Natural killer cell (primary cell): ENCODE data around the gene ZNF408. TPM values are rescaled to one million over a fixed set of nuclear protein-coding genes. Genes with fewer than 3 reads are reported as not detected.

Experiments used
- ATAC-seq, 3 donors: fragments of 150-1000 bp in 2 of 3; fragments of 200-7000 bp in 1 of 3; cut with Tn5 transposase; 1 replicate in 1 of 3; 2 replicates in 2 of 3; pipeline ENCODE4 v1.10.0; 2021; ENCODE audit warnings: mild to moderate bottlenecking in 2 of 3, moderate library complexity in 2 of 3
- DNase-seq, 2 donors: peaks; one replicate each; pipeline versions ENCODE4 v3.0.0 to v3.0.0-alpha.2; 2013 to 2021; ENCODE audit warnings: mixed read lengths in 1 of 2
- H3K27ac ChIP-seq: one replicate; pipeline ENCODE4 v1.5.1; 2013; ENCODE audit warnings: mild to moderate bottlenecking, low read length
- H3K27me3 ChIP-seq: one replicate; pipeline ENCODE4 v1.6.1; 2013; ENCODE audit warnings: low read length; ENCODE audit not compliant: control insufficient read depth, insufficient read depth
- H3K36me3 ChIP-seq: one replicate; pipeline ENCODE4 v1.6.1; 2013; ENCODE audit warnings: low read length; ENCODE audit not compliant: control insufficient read depth, insufficient read depth
- H3K4me1 ChIP-seq: one replicate; pipeline ENCODE4 v1.6.1; 2013; ENCODE audit warnings: low read length; ENCODE audit not compliant: control insufficient read depth, insufficient read depth
- H3K4me3 ChIP-seq: one replicate; pipeline ENCODE4 v1.5.1; 2013; ENCODE audit warnings: low read length
- H3K9me3 ChIP-seq: one replicate; pipeline ENCODE4 v1.6.1; 2013; ENCODE audit warnings: low read length; ENCODE audit not compliant: control insufficient read depth, insufficient read depth
- H3K27ac Mint-ChIP-seq, 2 donors: one replicate each; pipeline ENCODE4 v1.8.0; 2022; ENCODE audit warnings: mild to moderate bottlenecking in 2 of 2, mixed read lengths in 2 of 2, moderate library complexity in 1 of 2
- H3K27me3 Mint-ChIP-seq, 2 donors: one replicate each; pipeline ENCODE4 v1.8.0; 2022; ENCODE audit warnings: low read depth in 2 of 2, mixed read lengths in 2 of 2
- H3K36me3 Mint-ChIP-seq: one replicate; pipeline ENCODE4 v1.8.0; 2022; ENCODE audit warnings: mixed read lengths
- H3K4me1 Mint-ChIP-seq, 2 donors: one replicate each; pipeline ENCODE4 v1.8.0; 2022; ENCODE audit warnings: mixed read lengths in 2 of 2
- H3K4me3 Mint-ChIP-seq: one replicate; pipeline ENCODE4 v1.8.0; 2022; ENCODE audit warnings: mild to moderate bottlenecking, moderate library complexity, mixed read lengths
- H3K9me3 Mint-ChIP-seq, 2 donors: one replicate each; pipeline ENCODE4 v1.8.0; 2022; ENCODE audit warnings: mixed read lengths in 2 of 2
- WGBS: methylation state at CpG from one replicate; pipeline ENCODE4 v1.1.7; 2013; ENCODE audit warnings: missing lambda C conversion rate; ENCODE audit not compliant: insufficient coverage; 5-methylcytosine and 5-hydroxymethylcytosine counted together
- intact Hi-C: fragments of 100-400 bp; cut with micrococcal nuclease; formaldehyde crosslinking; loops from one replicate; pipeline ENCODE4 v1.14.2; 2022
- total RNA-seq, 4 donors: library from RNA; stranded (reverse); fragments of 120-200 nt in 1 of 4; gene quantifications; one replicate each; pipeline versions ENCODE4 v1.2.3 to v1.2.4, GENCODE V29; 2013 to 2022
- TF ChIP-seq, protein P1 (sequence below): fragments of 200-600 bp; IDR thresholded peaks from one replicate; pipeline ENCODE4 v1.8.0; 2022; ENCODE audit warnings: antibody characterized with exemption

ZNF408 gene
- total RNA-seq, 3 donors from 2014 or later (not counting 1 experiment from before 2014, with no cell fraction given), result 9.1 to 19.0 (median 9.6) TPM

DNA sequence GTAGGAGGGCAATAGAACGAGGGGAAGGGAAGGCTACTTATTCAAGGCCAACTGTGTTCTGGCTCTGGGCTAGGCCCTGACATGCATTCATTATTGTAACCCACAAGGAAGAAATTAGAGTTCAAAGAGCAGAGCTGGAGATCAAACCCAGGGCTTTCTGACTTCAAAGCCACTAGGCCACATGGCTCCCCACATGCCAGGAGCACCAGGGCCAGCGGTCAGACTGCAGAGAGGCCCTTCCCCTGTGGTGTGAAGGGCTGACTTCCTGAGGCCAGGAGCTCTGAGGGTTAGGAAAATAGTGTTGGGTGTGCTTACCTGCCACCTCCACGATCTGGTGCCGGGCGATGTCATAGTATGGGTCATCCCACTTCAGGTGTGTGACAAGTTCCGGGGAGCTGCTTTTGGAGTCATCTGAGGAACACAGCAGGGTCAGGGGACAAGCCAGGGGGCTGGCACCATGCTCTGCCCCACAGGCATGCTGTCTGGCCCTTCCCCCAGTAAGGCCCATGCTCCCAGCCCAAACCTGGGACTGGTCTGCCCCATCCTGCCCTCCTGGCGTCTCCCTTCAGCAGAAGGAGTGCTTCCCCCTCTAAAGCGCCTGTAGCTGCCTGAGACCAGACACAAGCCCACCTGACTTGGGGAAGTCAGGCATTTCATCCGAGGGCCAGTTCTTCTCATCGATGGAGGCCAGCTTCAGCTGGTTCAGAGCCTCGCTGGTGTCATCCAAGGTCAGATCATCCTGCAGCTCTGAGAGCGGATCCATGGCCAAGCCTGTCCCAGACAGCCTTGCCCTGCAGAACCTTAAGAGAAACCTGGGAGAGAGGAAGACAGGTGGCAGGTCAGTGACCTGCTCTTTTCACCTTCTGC is 5.3 kb upstream of the ZNF408 start:
- Mint-ChIP-seq H3K4me1 (peaks cover 29 to 48% of the 10 kb centered on the region in 2 donors), H3K27ac (peak overlapping the region in 1 of 2 donors; percentile 71), H3K9me3 (no peaks in the 10 kb centered on the region), H3K36me3 (no peaks in the 10 kb centered on the region), H3K27me3 (no peaks in the 10 kb centered on the region), H3K4me3 (no peak overlapping the region)
- intact Hi-C loops, result no loop called here
- H3K9me3 ChIP-seq, result no peaks in the 10 kb centered on the region
- H3K36me3 ChIP-seq, result peaks cover 45% of the 10 kb centered on the region
- H3K27me3 ChIP-seq, result no peaks in the 10 kb centered on the region
- WGBS, result 89% methylated on average over 12 of the region's 12 CpGs
- DNase-seq (no peak), ATAC-seq (no peak)
- TF ChIP-seq, protein P1, sequence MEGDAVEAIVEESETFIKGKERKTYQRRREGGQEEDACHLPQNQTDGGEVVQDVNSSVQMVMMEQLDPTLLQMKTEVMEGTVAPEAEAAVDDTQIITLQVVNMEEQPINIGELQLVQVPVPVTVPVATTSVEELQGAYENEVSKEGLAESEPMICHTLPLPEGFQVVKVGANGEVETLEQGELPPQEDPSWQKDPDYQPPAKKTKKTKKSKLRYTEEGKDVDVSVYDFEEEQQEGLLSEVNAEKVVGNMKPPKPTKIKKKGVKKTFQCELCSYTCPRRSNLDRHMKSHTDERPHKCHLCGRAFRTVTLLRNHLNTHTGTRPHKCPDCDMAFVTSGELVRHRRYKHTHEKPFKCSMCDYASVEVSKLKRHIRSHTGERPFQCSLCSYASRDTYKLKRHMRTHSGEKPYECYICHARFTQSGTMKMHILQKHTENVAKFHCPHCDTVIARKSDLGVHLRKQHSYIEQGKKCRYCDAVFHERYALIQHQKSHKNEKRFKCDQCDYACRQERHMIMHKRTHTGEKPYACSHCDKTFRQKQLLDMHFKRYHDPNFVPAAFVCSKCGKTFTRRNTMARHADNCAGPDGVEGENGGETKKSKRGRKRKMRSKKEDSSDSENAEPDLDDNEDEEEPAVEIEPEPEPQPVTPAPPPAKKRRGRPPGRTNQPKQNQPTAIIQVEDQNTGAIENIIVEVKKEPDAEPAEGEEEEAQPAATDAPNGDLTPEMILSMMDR, result no peak
- H3K4me1 ChIP-seq, result peaks cover 46% of the 10 kb centered on the region
- no peak overlapping the region for H3K4me3 ChIP-seq
- H3K27ac ChIP-seq, result no peak overlapping the region

DNA sequence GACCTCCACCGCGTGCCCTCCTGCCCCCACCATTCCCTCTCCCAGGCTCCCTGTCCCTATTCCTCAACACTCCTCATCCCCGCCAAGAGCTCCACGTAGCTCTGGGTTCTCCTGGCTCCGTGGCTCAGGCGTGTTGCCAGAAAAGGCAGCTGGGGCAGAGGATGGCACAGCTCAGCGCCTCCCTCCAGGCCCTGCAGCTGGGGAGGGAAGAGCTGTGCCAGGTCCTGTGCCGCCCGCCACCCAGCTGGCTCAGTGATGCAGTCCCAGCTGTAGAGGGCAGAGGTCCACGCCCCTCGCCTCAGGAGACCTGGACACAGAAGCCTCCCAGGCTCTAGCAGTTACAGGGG is 4.6 kb upstream of the ZNF408 start:
- Mint-ChIP-seq H3K27ac (peak overlapping the region in 1 of 2 donors; percentile 71), H3K4me3 (no peak overlapping the region), H3K27me3 (no peaks in the 10 kb centered on the region), H3K36me3 (no peaks in the 10 kb centered on the region), H3K4me1 (peaks cover 33 to 52% of the 10 kb centered on the region in 2 donors), H3K9me3 (no peaks in the 10 kb centered on the region)
- intact Hi-C loops, result no loop called here
- 95% methylated on average over 11 of the region's 11 CpGs for WGBS
- TF ChIP-seq, protein P1, result no peak
- peaks cover 49% of the 10 kb centered on the region for H3K4me1 ChIP-seq
- H3K27ac ChIP-seq, result no peak overlapping the region
- ATAC-seq (no peak), DNase-seq (no peak)
- H3K9me3 ChIP-seq, result no peaks in the 10 kb centered on the region
- H3K27me3 ChIP-seq, result no peaks in the 10 kb centered on the region
- no peak overlapping the region for H3K4me3 ChIP-seq
- peaks cover 40% of the 10 kb centered on the region for H3K36me3 ChIP-seq

DNA sequence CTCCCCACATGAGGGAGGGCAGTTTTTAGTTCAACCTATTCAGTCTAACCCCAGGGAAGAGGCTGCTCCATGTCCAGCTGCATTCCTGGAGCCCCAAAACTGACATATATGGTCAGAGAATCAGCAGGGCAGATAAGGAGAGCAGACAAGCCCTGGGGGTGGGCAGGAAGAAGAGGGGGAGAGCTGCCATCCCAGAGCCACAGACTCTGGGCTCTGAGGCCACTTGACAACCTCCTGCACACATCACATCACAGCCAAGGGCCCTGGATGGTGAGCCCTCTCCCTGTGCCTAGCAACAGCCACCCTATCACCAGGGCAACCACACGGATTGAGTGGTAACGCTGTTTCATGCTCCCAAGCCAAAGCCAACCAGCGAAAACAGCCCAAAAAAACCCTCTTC is 3.5 kb upstream of the ZNF408 start:
- Mint-ChIP-seq H3K4me3 (peak overlapping the region; percentile 56), H3K9me3 (no peaks in the 10 kb centered on the region), H3K27ac (peak overlapping the region; percentile 40 to 74), H3K27me3 (no peaks in the 10 kb centered on the region), H3K4me1 (peaks cover 41 to 60% of the 10 kb centered on the region in 2 donors), H3K36me3 (no peaks in the 10 kb centered on the region)
- H3K4me3 ChIP-seq, result no peak overlapping the region
- H3K36me3 ChIP-seq, result peaks cover 35% of the 10 kb centered on the region
- intact Hi-C loops, result no loop called here
- peaks cover 53% of the 10 kb centered on the region for H3K4me1 ChIP-seq
- 91% methylated on average over 3 of the region's 3 CpGs for WGBS
- no peak overlapping the region for H3K27ac ChIP-seq
- no peak for DNase-seq
- no peaks in the 10 kb centered on the region for H3K9me3 ChIP-seq
- ATAC-seq, result no peak
- TF ChIP-seq, protein P1, result no peak
- no peaks in the 10 kb centered on the region for H3K27me3 ChIP-seq
